Tibial artery (tissue), 4 donors: Measurements from ENCODE around the gene DUOXA2.
"Not testable (repeated sequence)": the region's sequence is repeated elsewhere in the genome, so short reads cannot be mapped to it uniquely, and the experiment has no call there.

Experiments
- DNase-seq, 2 donors: peaks; one replicate each; pipeline ENCODE4 v3.0.0-alpha.2; 2019
- H3K27ac ChIP-seq, 2 donors: fragments of 200-600 bp; sonication (generic) in 1 of 2; 1 replicate in 1 of 2; 2 replicates in 1 of 2; pipeline ENCODE4 v1.5.1; 2018 to 2019; ENCODE audit warnings: mild to moderate bottlenecking in 1 of 2
- H3K27me3 ChIP-seq, 2 donors: fragments of 200-600 bp; sonication (generic) in 1 of 2; one replicate each; pipeline versions ENCODE4 v1.5.1 to v1.6.0; 2016 to 2019
- H3K36me3 ChIP-seq, 3 donors: fragments of 200-600 bp; sonication (generic) in 2 of 3; one replicate each; pipeline ENCODE4 v1.5.1; 2016 to 2019; ENCODE audit warnings: mild to moderate bottlenecking in 2 of 3
- H3K4me1 ChIP-seq, 4 donors: fragments of 200-600 bp; sonication (generic) in 2 of 4; 1 replicate in 3 of 4; 2 replicates in 1 of 4; pipeline ENCODE4 v1.5.1; 2016 to 2019
- H3K4me3 ChIP-seq, 2 donors: fragments of 200-600 bp; sonication (generic) in 1 of 2; 1 replicate in 1 of 2; 2 replicates in 1 of 2; pipeline ENCODE4 v1.5.1; 2018 to 2019; ENCODE audit warnings: mild to moderate bottlenecking in 2 of 2
- H3K9me3 ChIP-seq, 3 donors: fragments of 200-600 bp; sonication (generic) in 1 of 3; one replicate each; pipeline ENCODE4 v1.5.1; 2016 to 2019
- intact Hi-C: fragments of 100-400 bp; cut with DNase I; formaldehyde crosslinking; loops from one replicate; pipeline ENCODE4 v1.15.0; 2023; ENCODE audit warnings: low total_unique reads
- TF ChIP-seq, protein P1 (sequence below), 2 experiments: fragments of 200-600 bp in 1 of 2; fragments of 450-650 bp in 1 of 2; IDR thresholded peaks; one replicate each; pipeline ENCODE4 v1.5.1; 2017 to 2019; ENCODE audit warnings: antibody characterized with exemption in 2 of 2, mild to moderate bottlenecking in 1 of 2, moderate library complexity in 1 of 2

The DUOXA2 gene

DNA sequence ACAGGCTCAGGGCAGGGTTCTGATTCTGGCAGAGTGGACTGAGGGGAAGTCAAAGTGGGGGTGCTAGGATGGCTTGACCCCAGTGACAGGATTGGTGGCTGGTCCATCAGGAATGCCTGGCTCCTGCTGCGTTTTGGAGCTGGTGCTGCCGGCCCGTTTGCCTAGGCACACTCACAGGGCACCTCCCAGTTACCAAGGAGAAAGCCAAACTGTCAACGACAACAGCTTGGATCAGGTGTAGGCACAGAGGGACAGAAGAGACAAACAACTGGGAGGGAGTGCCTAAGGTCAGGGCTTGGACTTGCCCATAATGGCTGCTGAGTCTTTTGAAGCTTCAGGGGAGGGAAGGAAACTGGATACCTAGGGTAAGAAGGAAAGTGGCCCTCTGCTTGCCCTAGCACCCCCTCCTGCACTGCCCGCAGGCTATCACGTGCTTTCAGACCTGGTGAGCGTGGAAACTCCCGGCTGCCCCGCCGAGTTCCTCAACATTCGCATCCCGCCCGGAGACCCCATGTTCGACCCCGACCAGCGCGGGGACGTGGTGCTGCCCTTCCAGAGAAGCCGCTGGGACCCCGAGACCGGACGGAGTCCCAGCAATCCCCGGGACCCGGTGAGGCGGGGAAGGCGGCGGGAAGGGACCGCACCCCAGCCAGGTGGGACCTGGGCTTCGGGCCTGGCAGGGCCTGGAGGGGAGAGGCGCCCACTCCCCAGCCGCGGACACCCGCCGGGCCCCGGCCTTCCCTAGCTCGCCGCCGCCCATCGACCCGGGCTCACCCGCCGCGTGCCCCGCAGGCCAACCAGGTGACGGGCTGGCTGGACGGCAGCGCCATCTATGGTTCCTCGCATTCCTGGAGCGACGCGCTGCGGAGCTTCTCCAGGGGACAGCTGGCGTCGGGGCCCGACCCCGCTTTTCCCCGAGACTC is 20.8 kb downstream of the DUOXA2 start:
- Histone ChIP-seq H3K4me1 (peaks cover 0 to 9% (median 5%) of the 10 kb centered on the region in 4 donors), H3K9me3 (no peaks in the 10 kb centered on the region), H3K27ac (no peak overlapping the region), H3K27me3 (peaks cover 0 to 76% of the 10 kb centered on the region in 2 donors), H3K4me3 (no peak overlapping the region), H3K36me3 (no peaks in the 10 kb centered on the region)
- DNase-seq = no peak
- intact Hi-C loops = no loop called here
- TF ChIP-seq, protein P1, sequence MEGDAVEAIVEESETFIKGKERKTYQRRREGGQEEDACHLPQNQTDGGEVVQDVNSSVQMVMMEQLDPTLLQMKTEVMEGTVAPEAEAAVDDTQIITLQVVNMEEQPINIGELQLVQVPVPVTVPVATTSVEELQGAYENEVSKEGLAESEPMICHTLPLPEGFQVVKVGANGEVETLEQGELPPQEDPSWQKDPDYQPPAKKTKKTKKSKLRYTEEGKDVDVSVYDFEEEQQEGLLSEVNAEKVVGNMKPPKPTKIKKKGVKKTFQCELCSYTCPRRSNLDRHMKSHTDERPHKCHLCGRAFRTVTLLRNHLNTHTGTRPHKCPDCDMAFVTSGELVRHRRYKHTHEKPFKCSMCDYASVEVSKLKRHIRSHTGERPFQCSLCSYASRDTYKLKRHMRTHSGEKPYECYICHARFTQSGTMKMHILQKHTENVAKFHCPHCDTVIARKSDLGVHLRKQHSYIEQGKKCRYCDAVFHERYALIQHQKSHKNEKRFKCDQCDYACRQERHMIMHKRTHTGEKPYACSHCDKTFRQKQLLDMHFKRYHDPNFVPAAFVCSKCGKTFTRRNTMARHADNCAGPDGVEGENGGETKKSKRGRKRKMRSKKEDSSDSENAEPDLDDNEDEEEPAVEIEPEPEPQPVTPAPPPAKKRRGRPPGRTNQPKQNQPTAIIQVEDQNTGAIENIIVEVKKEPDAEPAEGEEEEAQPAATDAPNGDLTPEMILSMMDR (IDR thresholded peaks at IDR 0.05) = no peak

GRCh38 chr15:45135705-45136377 is 21.7 kb downstream of the DUOXA2 start:
- DNase-seq, H3K27ac ChIP-seq, H3K4me1 ChIP-seq, intact Hi-C loops, H3K9me3 ChIP-seq, H3K36me3 ChIP-seq, H3K4me3 ChIP-seq: not testable (repeated sequence)
- peaks cover 0 to 75% of the 10 kb centered on the region in 2 donors for H3K27me3 ChIP-seq

DNA sequence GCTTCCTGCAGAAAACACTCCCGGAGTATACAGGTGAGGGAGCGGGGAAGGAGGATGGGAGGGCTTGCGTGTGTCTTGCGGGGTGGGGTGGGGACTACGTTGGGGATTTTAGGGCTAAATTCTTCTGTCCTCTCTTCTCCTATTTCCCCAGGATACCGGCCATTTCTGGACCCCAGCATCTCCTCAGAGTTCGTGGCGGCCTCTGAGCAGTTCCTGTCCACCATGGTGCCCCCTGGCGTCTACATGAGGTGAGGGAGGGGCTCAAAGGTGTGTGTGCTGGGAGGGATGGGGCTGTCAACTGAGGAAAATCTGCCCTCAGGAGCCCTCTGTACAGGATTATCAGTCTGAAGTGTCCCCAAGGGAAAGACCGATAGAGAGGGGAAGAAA is 22.2 kb downstream of the DUOXA2 start:
- peaks cover 0 to 8% (median 3%) of the 10 kb centered on the region in 4 donors for H3K4me1 ChIP-seq
- no peak overlapping the region for H3K4me3 ChIP-seq
- DNase-seq = no peak
- intact Hi-C loops = no loop called here
- TF ChIP-seq, protein P1 (IDR thresholded peaks at IDR 0.05) = no peak
- no peaks in the 10 kb centered on the region for H3K9me3 ChIP-seq
- no peak overlapping the region for H3K27ac ChIP-seq
- H3K27me3 ChIP-seq = peaks cover 0 to 75% of the 10 kb centered on the region in 2 donors
- H3K36me3 ChIP-seq = no peaks in the 10 kb centered on the region

DNA sequence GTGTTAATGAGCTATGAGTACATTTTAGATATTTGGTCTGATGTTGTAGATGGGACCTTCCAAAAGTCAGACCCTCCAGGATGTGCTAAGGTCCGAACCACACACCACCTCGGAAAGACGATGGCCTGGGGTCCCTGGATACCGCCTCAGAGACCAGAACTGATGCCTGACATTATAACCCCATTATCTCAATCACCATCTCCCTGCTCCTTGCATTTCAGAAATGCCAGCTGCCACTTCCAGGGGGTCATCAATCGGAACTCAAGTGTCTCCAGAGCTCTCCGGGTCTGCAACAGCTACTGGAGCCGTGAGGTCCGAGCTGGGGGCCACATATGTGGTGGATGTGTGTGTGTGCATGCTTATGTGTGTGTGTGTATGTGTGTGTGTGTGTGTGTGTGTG is 23.6 kb downstream of the DUOXA2 start:
- TF ChIP-seq, protein P1 (IDR thresholded peaks at IDR 0.05) = no peak
- H3K36me3 ChIP-seq = no peaks in the 10 kb centered on the region
- peaks cover 0 to 8% (median 3%) of the 10 kb centered on the region in 4 donors for H3K4me1 ChIP-seq
- peaks cover 0 to 84% of the 10 kb centered on the region in 2 donors for H3K27me3 ChIP-seq
- intact Hi-C loops = no loop called here
- no peak for DNase-seq
- H3K27ac ChIP-seq = no peak overlapping the region
- no peak overlapping the region for H3K4me3 ChIP-seq
- H3K9me3 ChIP-seq = no peaks in the 10 kb centered on the region

DNA sequence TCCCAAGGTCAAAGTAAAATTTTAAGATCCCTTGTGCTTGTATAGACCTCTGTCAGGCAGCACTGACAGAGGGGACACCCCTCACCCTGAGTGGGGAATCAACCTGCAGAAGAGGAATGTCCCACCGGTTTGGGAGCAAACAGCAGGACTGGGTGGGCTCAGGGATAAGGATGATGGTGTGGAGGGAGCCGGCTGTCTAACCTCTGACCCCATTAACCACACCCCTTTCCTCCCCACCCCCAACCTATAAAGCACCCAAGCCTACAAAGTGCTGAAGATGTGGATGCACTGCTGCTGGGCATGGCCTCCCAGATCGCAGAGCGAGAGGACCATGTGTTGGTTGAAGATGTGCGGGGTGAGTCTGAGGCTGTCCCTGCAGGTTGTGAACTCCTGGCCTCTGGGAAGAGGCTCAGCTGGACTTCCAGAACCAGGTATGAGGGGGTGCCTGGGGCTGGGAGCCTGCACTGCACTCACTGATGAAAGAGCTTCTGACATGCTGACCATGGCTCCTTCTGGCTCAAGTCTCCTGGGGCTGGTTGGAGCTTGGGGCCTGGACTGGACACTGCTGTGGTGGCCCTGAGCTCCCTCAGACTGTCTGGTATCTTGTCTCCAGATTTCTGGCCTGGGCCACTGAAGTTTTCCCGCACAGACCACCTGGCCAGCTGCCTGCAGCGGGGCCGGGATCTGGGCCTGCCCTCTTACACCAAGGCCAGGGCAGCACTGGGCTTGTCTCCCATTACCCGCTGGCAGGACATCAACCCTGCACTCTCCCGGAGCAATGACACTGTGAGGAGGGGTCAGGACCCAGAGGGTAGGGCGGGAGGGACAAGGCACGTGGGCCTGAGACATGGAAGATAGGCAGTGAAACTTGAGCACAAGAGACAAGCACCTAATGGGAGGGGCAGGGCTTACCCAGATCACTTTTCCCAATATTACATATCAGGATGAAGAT is 25.0 kb downstream of the DUOXA2 start:
- Histone ChIP-seq H3K4me3 (no peak overlapping the region), H3K36me3 (no peaks in the 10 kb centered on the region), H3K27ac (no peak overlapping the region), H3K4me1 (peaks cover 0 to 8% (median 3%) of the 10 kb centered on the region in 4 donors), H3K27me3 (peaks cover 0 to 78% of the 10 kb centered on the region in 2 donors), H3K9me3 (no peaks in the 10 kb centered on the region)
- DNase-seq = no peak
- TF ChIP-seq, protein P1 (IDR thresholded peaks at IDR 0.05) = no peak
- intact Hi-C loops = no loop called here
